ENCODE measurements around the gene APCDD1L. TPM values are rescaled to one million over a fixed set of nuclear protein-coding genes. Genes with fewer than 3 reads are reported as not detected.
A peak's percentile ranks its signal among the peaks of the same experiment; 100 is the strongest.

Gene APCDD1L
- total RNA-seq, 4 donors from 2014 or later: 0.33 to 1.7 (median 1.1) TPM

DNA sequence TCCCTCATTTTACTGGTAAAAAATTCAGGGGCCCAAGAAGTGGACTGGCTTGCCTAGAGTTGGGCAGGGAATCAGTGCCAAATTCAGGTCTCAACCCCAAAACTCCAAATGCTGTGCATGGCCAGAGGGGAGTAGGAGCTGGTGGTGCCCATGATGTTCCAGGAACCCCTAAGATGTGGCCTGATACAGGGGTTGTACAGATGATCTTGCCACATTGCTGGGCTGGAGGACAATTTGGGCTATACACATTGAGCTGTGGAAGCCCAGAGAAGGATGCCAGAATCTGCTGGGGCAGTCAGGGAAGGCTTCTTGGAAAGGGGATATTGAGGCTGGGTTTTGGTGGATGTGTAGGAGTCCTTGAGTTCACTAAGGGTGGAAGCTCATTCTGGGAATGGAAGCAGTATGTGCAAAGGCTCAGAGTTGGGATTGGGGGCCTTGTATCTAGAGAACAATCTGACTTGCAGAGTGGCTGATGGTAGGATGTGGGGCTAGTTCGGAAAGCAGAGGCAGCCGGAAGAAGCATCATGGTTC is 38.0 kb upstream of the APCDD1L start:
- WGBS: 91% methylated on average over 2 of the region's 2 CpGs

DNA sequence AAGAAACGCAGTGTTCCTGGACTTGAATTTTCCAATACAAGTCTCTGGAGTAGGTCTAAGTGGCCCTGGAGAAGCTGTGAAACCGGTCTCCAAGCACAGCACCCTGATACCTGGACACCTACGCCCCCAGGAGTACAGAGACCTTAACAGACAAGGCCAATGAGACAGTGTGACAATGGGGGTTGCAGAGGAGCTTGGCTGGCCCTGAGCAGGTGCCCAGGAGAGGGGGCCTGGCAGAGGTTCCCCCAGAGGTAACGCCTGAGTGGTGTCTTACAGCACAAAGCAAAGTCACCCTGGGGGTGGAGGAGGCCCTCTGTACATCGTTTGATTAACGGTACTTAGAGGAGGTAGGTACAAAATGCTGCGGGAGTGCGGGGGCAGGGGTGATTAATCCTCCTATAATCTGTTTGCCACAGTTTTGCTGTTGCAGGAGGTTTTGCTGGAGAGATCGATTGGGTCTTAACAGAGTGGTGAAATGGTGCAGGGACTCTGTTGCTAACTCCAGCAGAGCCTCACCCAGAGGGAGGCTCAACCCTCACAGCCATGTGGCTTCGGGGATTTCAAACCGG is 37.3 kb upstream of the APCDD1L start:
- no peaks in the 10 kb centered on the region for H3K27me3 ChIP-seq
- no peak overlapping the region for H3K4me3 ChIP-seq
- H3K36me3 ChIP-seq: no peaks in the 10 kb centered on the region
- TF ChIP-seq, protein P1, sequence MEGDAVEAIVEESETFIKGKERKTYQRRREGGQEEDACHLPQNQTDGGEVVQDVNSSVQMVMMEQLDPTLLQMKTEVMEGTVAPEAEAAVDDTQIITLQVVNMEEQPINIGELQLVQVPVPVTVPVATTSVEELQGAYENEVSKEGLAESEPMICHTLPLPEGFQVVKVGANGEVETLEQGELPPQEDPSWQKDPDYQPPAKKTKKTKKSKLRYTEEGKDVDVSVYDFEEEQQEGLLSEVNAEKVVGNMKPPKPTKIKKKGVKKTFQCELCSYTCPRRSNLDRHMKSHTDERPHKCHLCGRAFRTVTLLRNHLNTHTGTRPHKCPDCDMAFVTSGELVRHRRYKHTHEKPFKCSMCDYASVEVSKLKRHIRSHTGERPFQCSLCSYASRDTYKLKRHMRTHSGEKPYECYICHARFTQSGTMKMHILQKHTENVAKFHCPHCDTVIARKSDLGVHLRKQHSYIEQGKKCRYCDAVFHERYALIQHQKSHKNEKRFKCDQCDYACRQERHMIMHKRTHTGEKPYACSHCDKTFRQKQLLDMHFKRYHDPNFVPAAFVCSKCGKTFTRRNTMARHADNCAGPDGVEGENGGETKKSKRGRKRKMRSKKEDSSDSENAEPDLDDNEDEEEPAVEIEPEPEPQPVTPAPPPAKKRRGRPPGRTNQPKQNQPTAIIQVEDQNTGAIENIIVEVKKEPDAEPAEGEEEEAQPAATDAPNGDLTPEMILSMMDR (IDR thresholded peaks at IDR 0.05): no peak
- TF ChIP-seq EP300 (IDR thresholded peaks at IDR 0.05) (no peak), POLR2AphosphoS5 (IDR thresholded peaks at IDR 0.05) (no peak)
- no peak overlapping the region for H3K27ac ChIP-seq (replicated peaks in 1 of 4)
- no peaks in the 10 kb centered on the region for H3K9me3 ChIP-seq
- intact Hi-C loops (cut with DNase I): no loop called here
- H3K4me1 ChIP-seq: peaks cover 0 to 22% (median 10%) of the 10 kb centered on the region in 4 donors
- no peak for DNase-seq (ENCODE audit: extremely low spot score)
- WGBS: 88% methylated on average over 11 of the region's 11 CpGs

More for the DNA sequence above, 38.0 kb upstream of the APCDD1L start:
- no peaks in the 10 kb centered on the region for H3K36me3 ChIP-seq
- H3K27ac ChIP-seq (replicated peaks in 1 of 4): no peak overlapping the region
- no peak for DNase-seq (ENCODE audit: extremely low spot score)
- TF ChIP-seq POLR2AphosphoS5 (IDR thresholded peaks at IDR 0.05) (no peak), POLR2A (IDR thresholded peaks at IDR 0.05; ENCODE audit: low read depth) (no peak), EP300 (IDR thresholded peaks at IDR 0.05) (no peak)
- TF ChIP-seq, protein P1 (IDR thresholded peaks at IDR 0.05): no peak
- intact Hi-C loops (cut with DNase I): no loop called here
- H3K27me3 ChIP-seq: no peaks in the 10 kb centered on the region
- no peak overlapping the region for H3K4me3 ChIP-seq
- H3K4me1 ChIP-seq: peaks cover 0 to 14% (median 7%) of the 10 kb centered on the region in 4 donors
- H3K9me3 ChIP-seq: no peaks in the 10 kb centered on the region

DNA sequence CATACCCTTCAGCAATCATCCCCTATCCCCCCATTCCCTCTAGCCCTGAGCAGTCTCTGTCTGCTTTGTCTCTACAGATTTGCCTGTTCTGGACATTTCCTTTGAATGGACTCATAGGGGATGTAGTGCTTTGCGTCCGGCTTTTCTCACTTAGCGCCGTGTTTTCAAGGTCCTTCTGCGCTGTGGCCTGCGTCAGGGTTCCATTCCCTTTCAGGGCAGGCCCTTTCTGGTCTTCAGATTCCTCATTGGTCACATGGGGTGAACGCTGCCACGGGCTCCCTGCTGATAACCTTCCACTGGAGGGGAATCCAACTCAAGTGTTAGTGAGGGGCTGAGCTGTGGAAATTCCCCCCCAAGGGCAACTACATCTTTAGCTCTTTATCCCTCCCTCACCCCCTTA is 36.4 kb upstream of the APCDD1L start:
- Histone ChIP-seq H3K9me3 (no peaks in the 10 kb centered on the region), H3K27ac (replicated peaks in 1 of 4) (no peak overlapping the region), H3K27me3 (no peaks in the 10 kb centered on the region), H3K4me1 (peaks cover 0 to 29% (median 11%) of the 10 kb centered on the region in 4 donors), H3K4me3 (no peak overlapping the region), H3K36me3 (no peaks in the 10 kb centered on the region)
- intact Hi-C loops (cut with DNase I): no loop called here
- DNase-seq (ENCODE audit: extremely low spot score): no peak
- no peak for TF ChIP-seq POLR2A (IDR thresholded peaks at IDR 0.05; ENCODE audit: low read depth)
- TF ChIP-seq, protein P1 (IDR thresholded peaks at IDR 0.05): no peak
- 95% methylated on average over 8 of the region's 8 CpGs for WGBS

DNA sequence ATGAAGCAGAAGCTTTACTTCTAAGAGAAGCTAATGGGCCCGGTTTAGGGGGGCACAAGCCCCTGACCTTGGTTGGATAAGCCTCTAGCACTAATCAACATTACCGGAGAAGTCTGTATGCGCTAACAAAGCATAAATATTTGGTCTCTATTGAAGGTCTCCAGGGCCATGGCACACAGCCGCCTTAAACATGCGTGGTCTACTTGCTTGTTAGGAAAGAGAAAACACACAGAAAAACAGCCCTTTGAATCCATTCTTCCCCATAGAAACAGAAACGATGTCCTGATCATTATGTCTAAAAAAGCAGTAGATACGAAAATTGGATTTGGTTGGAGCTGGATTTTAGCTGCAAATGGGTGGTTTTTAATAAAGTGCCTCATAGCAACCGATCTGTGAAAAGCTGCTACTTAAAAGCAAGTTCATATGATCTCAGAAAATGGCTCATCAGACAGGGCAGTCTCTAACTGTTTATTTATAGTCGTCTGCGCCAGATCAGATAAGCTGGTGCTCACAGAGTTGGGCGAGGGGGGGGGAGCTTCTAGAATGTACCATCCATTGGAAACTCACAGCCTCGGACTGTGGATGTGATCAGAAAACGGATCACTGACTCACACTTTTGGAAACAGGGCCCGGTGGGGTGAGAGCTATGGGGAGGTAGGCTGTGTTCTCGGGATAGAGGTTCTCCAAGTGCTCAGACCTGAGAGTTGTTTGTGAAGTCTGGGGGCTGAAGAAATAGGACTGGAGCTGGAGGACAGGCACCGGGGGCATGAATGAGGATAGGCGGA is 35.3 kb upstream of the APCDD1L start:
- WGBS: 56% methylated on average over 17 of the region's 17 CpGs
- H3K36me3 ChIP-seq: no peaks in the 10 kb centered on the region
- H3K27ac ChIP-seq (replicated peaks in 1 of 4): no peak overlapping the region
- no peaks in the 10 kb centered on the region for H3K9me3 ChIP-seq
- DNase-seq (ENCODE audit: extremely low spot score): peak; percentile 91
- TF ChIP-seq, protein P1 (IDR thresholded peaks at IDR 0.05): no peak
- TF ChIP-seq POLR2A (IDR thresholded peaks at IDR 0.05; ENCODE audit: low read depth): no peak
- no peak for TF ChIP-seq EP300 (IDR thresholded peaks at IDR 0.05)
- no peak for TF ChIP-seq POLR2AphosphoS5 (IDR thresholded peaks at IDR 0.05)
- no peak overlapping the region for H3K4me3 ChIP-seq
- intact Hi-C loops (cut with DNase I): no loop called here
- H3K4me1 ChIP-seq: peaks cover 0 to 29% (median 11%) of the 10 kb centered on the region in 4 donors
- no peaks in the 10 kb centered on the region for H3K27me3 ChIP-seq
